Measurements from ENCODE around the gene TCF7L1.

- TF ChIP-seq CTCF (IDR thresholded peaks at IDR 0.05; ENCODE audit: low read length) = no peak
- no peak for TF ChIP-seq EZH2 (IDR thresholded peaks at IDR 0.05; ENCODE audit: borderline replicate concordance, low read length)
These were observed 80.8 kb downstream of the TCF7L1 start for GRCh38 chr2:85213901-85214512.

Data from OCI-LY1 (cell line).